H9 (cell line): Measurements from ENCODE around the gene RILPL2. TPM values are rescaled to one million over a fixed set of nuclear protein-coding genes. Genes with fewer than 3 reads are reported as not detected.

Source experiments
- DNase-seq: peaks from one replicate; pipeline ENCODE4 v3.0.0-alpha.2; 2017
- H2AFZ ChIP-seq: one replicate; pipeline ENCODE4 v1.6.1; 2013; ENCODE audit warnings: mild to moderate bottlenecking, low read length, control low read depth, moderate library complexity
- H2AK5ac ChIP-seq: 2 replicates; pipeline ENCODE4 v1.6.1; 2013; ENCODE audit warnings: low read length, control low read depth, mixed read lengths; ENCODE audit not compliant: insufficient read length
- H2BK120ac ChIP-seq: one replicate; pipeline ENCODE4 v1.6.1; 2013; ENCODE audit warnings: low read depth, mild to moderate bottlenecking, low read length, control low read depth, inconsistent platforms; ENCODE audit not compliant: poor library complexity, severe bottlenecking
- H2BK12ac ChIP-seq: 2 replicates; pipeline ENCODE4 v1.6.1; 2013; ENCODE audit warnings: low read length, control low read depth, mixed read lengths, low read depth; ENCODE audit not compliant: insufficient read length
- H2BK15ac ChIP-seq: 2 replicates; pipeline ENCODE4 v1.6.1; 2013; ENCODE audit warnings: low read depth, low read length, control low read depth
- H2BK20ac ChIP-seq: one replicate; pipeline ENCODE4 v1.6.1; 2013; ENCODE audit warnings: low read depth, mild to moderate bottlenecking, low read length, control low read depth, inconsistent platforms; ENCODE audit not compliant: poor library complexity, severe bottlenecking
- H2BK5ac ChIP-seq: 2 replicates; pipeline ENCODE4 v1.6.1; 2013; ENCODE audit warnings: low read length, control low read depth, mixed read lengths; ENCODE audit not compliant: insufficient read length
- H3K14ac ChIP-seq: 2 replicates; pipeline ENCODE4 v1.6.1; 2013; ENCODE audit warnings: low read length, control low read depth; ENCODE audit not compliant: insufficient read depth
- H3K18ac ChIP-seq: 2 replicates; pipeline ENCODE4 v1.6.1; 2013; ENCODE audit warnings: low read depth, mild to moderate bottlenecking, mixed read lengths, low read length, control low read depth; ENCODE audit not compliant: insufficient read length
- H3K23ac ChIP-seq: 2 replicates; pipeline ENCODE4 v1.6.1; 2013; ENCODE audit warnings: low read length, control low read depth, mixed read lengths, low read depth; ENCODE audit not compliant: insufficient read length
- H3K23me2 ChIP-seq: 2 replicates; pipeline ENCODE4 v1.6.1; 2013; ENCODE audit warnings: low read depth, mild to moderate bottlenecking, mixed read lengths, low read length, control low read depth; ENCODE audit not compliant: insufficient read length, poor library complexity, severe bottlenecking
- H3K27ac ChIP-seq: 2 replicates; pipeline ENCODE4 v1.5.1; 2013; ENCODE audit warnings: low read length, control low read depth, mixed read lengths, low read depth; ENCODE audit not compliant: insufficient read length
- H3K27me3 ChIP-seq: 2 replicates; pipeline ENCODE4 v1.6.1; 2013; ENCODE audit warnings: low read length, control low read depth, inconsistent platforms; ENCODE audit not compliant: insufficient read depth
- H3K4ac ChIP-seq: 2 replicates; pipeline ENCODE4 v1.6.1; 2013; ENCODE audit warnings: low read depth, mild to moderate bottlenecking, control low read depth, inconsistent platforms, low read length, moderate library complexity
- H3K4me1 ChIP-seq: 2 replicates; pipeline ENCODE4 v1.6.1; 2013; ENCODE audit warnings: low read length, control low read depth, inconsistent platforms; ENCODE audit not compliant: insufficient read depth
- H3K4me2 ChIP-seq: 2 replicates; pipeline ENCODE4 v1.6.1; 2013; ENCODE audit warnings: low read length, control low read depth, mixed read lengths; ENCODE audit not compliant: insufficient read length, insufficient read depth
- H3K56ac ChIP-seq: 2 replicates; pipeline ENCODE4 v1.6.1; 2013; ENCODE audit warnings: low read depth, mild to moderate bottlenecking, mixed read lengths, low read length, control low read depth; ENCODE audit not compliant: insufficient read length
- H3K79me1 ChIP-seq: 2 replicates; pipeline ENCODE4 v1.6.1; 2013; ENCODE audit warnings: low read depth, mild to moderate bottlenecking, moderate library complexity, low read length, control low read depth, inconsistent platforms; ENCODE audit not compliant: insufficient read depth, poor library complexity, severe bottlenecking
- H3K79me2 ChIP-seq: 2 replicates; pipeline ENCODE4 v1.6.1; 2013; ENCODE audit warnings: low read length, control low read depth, inconsistent platforms; ENCODE audit not compliant: insufficient read depth
- H3K9ac ChIP-seq: 2 replicates; pipeline ENCODE4 v1.6.1; 2013; ENCODE audit warnings: low read length, control low read depth, mixed read lengths; ENCODE audit not compliant: insufficient read length; ENCODE audit errors: extremely low read depth
- H3K9me3 ChIP-seq: one replicate; pipeline ENCODE4 v1.6.1; 2013; ENCODE audit warnings: low read depth, low read length, inconsistent platforms; ENCODE audit not compliant: control insufficient read depth
- H3T11ph ChIP-seq: one replicate; pipeline ENCODE4 v1.6.1; 2013; ENCODE audit warnings: mild to moderate bottlenecking, low read length, control low read depth, inconsistent platforms
- H4K20me1 ChIP-seq: one replicate; pipeline ENCODE4 v1.6.1; 2013; ENCODE audit not compliant: control insufficient read depth, insufficient read length, insufficient read depth
- H4K5ac ChIP-seq: 2 replicates; pipeline ENCODE4 v1.6.1; 2013; ENCODE audit warnings: low read depth, mild to moderate bottlenecking, mixed read lengths, low read length, control low read depth; ENCODE audit not compliant: insufficient read length
- H4K8ac ChIP-seq: replicated peaks from 2 replicates; pipeline ENCODE4 v1.6.1; 2013; ENCODE audit warnings: low read length, control low read depth, mixed read lengths, low read depth; ENCODE audit not compliant: insufficient read length
- H4K91ac ChIP-seq: 2 replicates; pipeline ENCODE4 v1.6.1; 2013; ENCODE audit warnings: low read depth, mild to moderate bottlenecking, moderate library complexity, mixed read lengths, low read length, control low read depth; ENCODE audit not compliant: insufficient read length
- H3K27ac Mint-ChIP-seq, 3 experiments: 2 replicates in 2 of 3; 3 replicates in 1 of 3; pipeline ENCODE4 v1.8.0; 2020 to 2021; ENCODE audit warnings: mixed read lengths in 3 of 3, mild to moderate bottlenecking in 1 of 3, moderate library complexity in 1 of 3
- H3K27me3 Mint-ChIP-seq: 2 replicates; pipeline ENCODE4 v1.8.0; 2021; ENCODE audit warnings: low read depth, mild to moderate bottlenecking, moderate library complexity, mixed read lengths
- H3K36me3 Mint-ChIP-seq, 3 experiments: 2 replicates in 2 of 3; 3 replicates in 1 of 3; pipeline ENCODE4 v1.8.0; 2020 to 2021; ENCODE audit warnings: low read depth in 3 of 3, mixed read lengths in 3 of 3; ENCODE audit not compliant: insufficient read depth in 1 of 3
- H3K4me1 Mint-ChIP-seq, 2 experiments: 2 replicates each; pipeline ENCODE4 v1.8.0; 2020; ENCODE audit warnings: mixed read lengths in 2 of 2
- H3K4me3 Mint-ChIP-seq, 2 experiments: 2 replicates in 1 of 2; 3 replicates in 1 of 2; pipeline ENCODE4 v1.8.0; 2020 to 2021; ENCODE audit warnings: mild to moderate bottlenecking in 2 of 2, mixed read lengths in 2 of 2, moderate library complexity in 1 of 2
- H3K9me3 Mint-ChIP-seq, 2 experiments: 2 replicates in 1 of 2; 3 replicates in 1 of 2; pipeline ENCODE4 v1.8.0; 2020; ENCODE audit warnings: mild to moderate bottlenecking in 2 of 2, mixed read lengths in 2 of 2, moderate library complexity in 1 of 2
- WGBS: extraction: QIAGEN DNeasy Blood & Tissue Kit; methylation state at CpG from one replicate; pipeline ENCODE4 v1.1.7; 2013; ENCODE audit warnings: missing lambda C conversion rate, low lambda C conversion rate, mixed read lengths; ENCODE audit not compliant: insufficient read length; ENCODE audit errors: extremely low coverage; 5-methylcytosine and 5-hydroxymethylcytosine counted together
- total RNA-seq: library from RNA; stranded (reverse); gene quantifications from 2 replicates; pipeline ENCODE4 v1.2.1, GENCODE V29; 2021
- TF ChIP-seq, protein P1 (sequence below): fragments of 200-600 bp; sonication (generic); conservative IDR thresholded peaks from 3 replicates; pipeline ENCODE4 v1.8.0; 2021; ENCODE audit warnings: antibody characterized with exemption, mild to moderate bottlenecking

Gene RILPL2
- total RNA-seq, 1 experiment from 2014 or later = 1.4 TPM

DNA sequence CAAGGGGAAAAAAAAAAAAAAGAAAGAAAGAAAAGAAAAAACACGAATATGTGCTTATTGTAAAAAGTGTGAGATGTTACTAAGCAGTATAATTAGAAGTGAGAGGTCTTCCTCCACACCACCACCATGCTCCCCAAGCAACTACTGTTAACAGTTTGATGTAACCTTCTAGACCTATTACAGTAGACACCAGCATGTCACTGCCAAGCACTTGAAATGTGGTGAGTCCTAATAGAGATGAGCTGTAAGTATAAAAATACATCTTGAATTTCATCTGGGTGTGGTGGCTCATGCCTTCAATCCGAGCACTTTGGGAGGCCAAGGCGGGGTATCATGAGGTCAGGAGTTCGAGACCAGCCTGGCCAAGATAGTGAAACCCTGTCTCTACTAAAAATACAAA, 13.4 kb upstream of the RILPL2 start:
- no peak overlapping the region for H4K91ac ChIP-seq
- H2BK12ac ChIP-seq = no peak overlapping the region
- peaks cover 6 to 10% of the 10 kb centered on the region in 2 experiments for H3K4me1 Mint-ChIP-seq
- no peak overlapping the region for H3K9ac ChIP-seq
- H3K36me3 Mint-ChIP-seq = no peaks in the 10 kb centered on the region
- H3K9me3 ChIP-seq = no peaks in the 10 kb centered on the region
- no peaks in the 10 kb centered on the region for H3K23me2 ChIP-seq
- H3K27ac Mint-ChIP-seq = no peak overlapping the region
- H3K79me1 ChIP-seq = no peaks in the 10 kb centered on the region
- no peak overlapping the region for H2BK15ac ChIP-seq
- H3K9me3 Mint-ChIP-seq = no peaks in the 10 kb centered on the region; a peak in 1 of 5 replicates
- H3K4ac ChIP-seq = no peak overlapping the region
- no peaks in the 10 kb centered on the region for H4K20me1 ChIP-seq
- H3K27me3 ChIP-seq = no peaks in the 10 kb centered on the region
- TF ChIP-seq, protein P1, sequence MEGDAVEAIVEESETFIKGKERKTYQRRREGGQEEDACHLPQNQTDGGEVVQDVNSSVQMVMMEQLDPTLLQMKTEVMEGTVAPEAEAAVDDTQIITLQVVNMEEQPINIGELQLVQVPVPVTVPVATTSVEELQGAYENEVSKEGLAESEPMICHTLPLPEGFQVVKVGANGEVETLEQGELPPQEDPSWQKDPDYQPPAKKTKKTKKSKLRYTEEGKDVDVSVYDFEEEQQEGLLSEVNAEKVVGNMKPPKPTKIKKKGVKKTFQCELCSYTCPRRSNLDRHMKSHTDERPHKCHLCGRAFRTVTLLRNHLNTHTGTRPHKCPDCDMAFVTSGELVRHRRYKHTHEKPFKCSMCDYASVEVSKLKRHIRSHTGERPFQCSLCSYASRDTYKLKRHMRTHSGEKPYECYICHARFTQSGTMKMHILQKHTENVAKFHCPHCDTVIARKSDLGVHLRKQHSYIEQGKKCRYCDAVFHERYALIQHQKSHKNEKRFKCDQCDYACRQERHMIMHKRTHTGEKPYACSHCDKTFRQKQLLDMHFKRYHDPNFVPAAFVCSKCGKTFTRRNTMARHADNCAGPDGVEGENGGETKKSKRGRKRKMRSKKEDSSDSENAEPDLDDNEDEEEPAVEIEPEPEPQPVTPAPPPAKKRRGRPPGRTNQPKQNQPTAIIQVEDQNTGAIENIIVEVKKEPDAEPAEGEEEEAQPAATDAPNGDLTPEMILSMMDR = no peak
- no CpG with 5 or more reads among the region's 4 CpGs for WGBS
- no peak overlapping the region for H3K18ac ChIP-seq
- H3K4me1 ChIP-seq = no peaks in the 10 kb centered on the region
- H3K4me3 Mint-ChIP-seq = no peak overlapping the region
- no peaks in the 10 kb centered on the region for H3K79me2 ChIP-seq
- no peak overlapping the region for H2AFZ ChIP-seq
- no peak overlapping the region for H2BK5ac ChIP-seq
- H4K8ac ChIP-seq = no peak overlapping the region
- no peak overlapping the region for H3K56ac ChIP-seq
- no peak overlapping the region for H3K27ac ChIP-seq
- peaks cover 8% of the 10 kb centered on the region for H3K27me3 Mint-ChIP-seq
- no peak overlapping the region for H2AK5ac ChIP-seq
- no peak overlapping the region for H3T11ph ChIP-seq
- H3K4me2 ChIP-seq = no peak overlapping the region
- no peak overlapping the region for H2BK120ac ChIP-seq
- H3K14ac ChIP-seq = no peak overlapping the region
- DNase-seq = no peak
- no peak overlapping the region for H4K5ac ChIP-seq
- H2BK20ac ChIP-seq = no peak overlapping the region
- no peak overlapping the region for H3K23ac ChIP-seq
